GM19240 (cell line): Measurements from ENCODE around the gene C9orf78.

Experiments used
- DNase-seq: peaks from one replicate; pipeline ENCODE4 v3.0.0; 2011; ENCODE audit warnings: low spot score; ENCODE audit not compliant: insufficient read length

C9orf78 gene

DNA sequence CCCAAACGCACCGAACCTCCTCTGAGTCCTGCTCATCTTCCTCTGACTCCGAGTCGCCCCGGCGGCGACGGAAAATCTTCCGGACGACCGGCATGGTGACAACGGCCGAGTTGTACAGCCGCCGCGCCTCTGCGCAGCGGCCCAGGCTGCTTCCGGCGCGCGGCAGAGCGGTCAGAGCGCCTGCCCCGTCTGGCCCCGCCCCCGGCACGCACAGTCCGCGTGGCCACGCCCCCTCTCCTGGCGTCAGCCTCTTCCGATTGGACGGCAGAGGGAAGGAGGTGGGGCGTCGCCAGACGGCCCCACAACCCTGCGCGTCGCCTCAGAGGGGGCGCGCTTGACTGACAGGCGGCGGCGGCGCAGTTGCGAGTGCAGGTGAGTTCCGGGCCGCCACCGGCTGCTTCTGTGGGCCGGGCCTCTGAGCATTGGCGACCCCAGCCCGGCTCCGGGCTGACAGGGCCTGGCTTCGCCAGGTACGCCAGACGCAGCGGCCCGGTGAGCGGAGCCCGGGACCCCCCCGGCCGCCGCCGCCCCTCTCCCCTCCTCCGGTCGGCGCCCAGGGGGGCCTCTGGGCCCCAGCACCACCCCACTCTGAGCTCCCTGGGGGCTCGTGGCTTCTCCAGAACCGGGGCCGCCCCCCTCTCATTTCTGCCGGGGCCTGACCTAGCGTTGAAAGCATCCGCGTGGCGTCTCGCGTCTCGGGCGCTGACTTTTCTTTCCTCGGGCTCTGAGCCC is at the start of gene C9orf78, which contains the start of gene USP20:
C9orf78 (minus strand) TSS at position 148 of the 732 bp plus-strand sequence; CDS start at position 94, 54 bp downstream.
USP20 (plus strand) TSS at position 331 of the 732 bp plus-strand sequence. CDS start 17,098 bp downstream, outside the sequence.
- DNase-seq, result peak; percentile 94

- peak; percentile 93 for DNase-seq
Observed at GRCh38 chr9:129884220-129885017, 49.3 kb upstream of the C9orf78 start.

DNA sequence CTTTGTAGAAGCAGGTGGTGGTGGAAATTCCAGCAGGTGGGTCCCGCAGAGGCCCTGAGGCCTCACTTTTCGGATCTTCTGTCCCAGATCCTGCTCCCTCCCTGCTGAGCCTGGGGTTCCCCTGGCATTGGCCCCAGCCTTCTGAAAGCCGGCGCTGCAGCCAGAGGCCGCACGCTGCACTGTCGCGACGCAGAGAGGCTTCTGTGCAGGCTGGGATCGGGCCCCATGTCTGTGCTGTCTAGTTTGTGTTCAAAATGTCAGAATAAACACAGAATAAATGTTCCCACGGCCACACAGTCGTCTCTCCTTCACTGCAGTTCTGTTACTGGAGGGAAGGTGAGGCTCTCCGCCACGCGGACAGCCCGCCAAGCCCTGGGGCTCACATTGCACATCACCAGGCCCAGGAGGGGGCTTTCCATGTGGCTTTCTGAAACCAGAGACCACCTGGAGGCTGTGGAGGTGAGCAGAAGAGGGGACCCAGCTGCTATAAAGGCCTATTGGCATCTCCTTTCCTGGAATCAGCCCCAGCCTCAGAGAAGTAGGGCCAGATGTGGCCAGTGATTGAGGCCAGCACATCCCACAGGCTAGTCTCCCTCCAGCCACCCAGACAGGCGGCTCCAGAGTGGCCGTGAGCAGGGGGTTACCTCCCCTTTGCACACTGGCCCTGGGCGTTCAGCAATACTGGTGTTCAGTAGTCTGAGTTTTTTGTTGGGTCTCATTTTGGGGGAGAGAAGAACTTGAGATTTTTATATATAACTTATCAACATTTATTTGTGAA is 46.7 kb upstream of the C9orf78 start:
- DNase-seq, result no peak

- no peak for DNase-seq
Observed at GRCh38 chr9:129880654-129881546, 45.8 kb upstream of the C9orf78 start.

- no peak for DNase-seq
Observed at GRCh38 chr9:129879991-129880653, 45.0 kb upstream of the C9orf78 start.

GRCh38 chr9:129879103-129879699 is 44.1 kb upstream of the C9orf78 start:
- DNase-seq, result no peak

GRCh38 chr9:129878291-129878690 is 43.2 kb upstream of the C9orf78 start:
- no peak for DNase-seq

- DNase-seq, result no peak
Observed at GRCh38 chr9:129876815-129877214, 41.7 kb upstream of the C9orf78 start.

GRCh38 chr9:129875687-129876395 is 40.8 kb upstream of the C9orf78 start:
- no peak for DNase-seq

GRCh38 chr9:129875181-129875611 is 40.1 kb upstream of the C9orf78 start:
- DNase-seq, result no peak

- no peak for DNase-seq
Observed at GRCh38 chr9:129874261-129875101, 39.4 kb upstream of the C9orf78 start.

- no peak for DNase-seq
Observed at GRCh38 chr9:129873563-129874190, 38.6 kb upstream of the C9orf78 start.

- no peak for DNase-seq
Observed at GRCh38 chr9:129871046-129871445, 36.0 kb upstream of the C9orf78 start.

- DNase-seq, result no peak
Observed at GRCh38 chr9:129869585-129870501, 34.8 kb upstream of the C9orf78 start.

DNA sequence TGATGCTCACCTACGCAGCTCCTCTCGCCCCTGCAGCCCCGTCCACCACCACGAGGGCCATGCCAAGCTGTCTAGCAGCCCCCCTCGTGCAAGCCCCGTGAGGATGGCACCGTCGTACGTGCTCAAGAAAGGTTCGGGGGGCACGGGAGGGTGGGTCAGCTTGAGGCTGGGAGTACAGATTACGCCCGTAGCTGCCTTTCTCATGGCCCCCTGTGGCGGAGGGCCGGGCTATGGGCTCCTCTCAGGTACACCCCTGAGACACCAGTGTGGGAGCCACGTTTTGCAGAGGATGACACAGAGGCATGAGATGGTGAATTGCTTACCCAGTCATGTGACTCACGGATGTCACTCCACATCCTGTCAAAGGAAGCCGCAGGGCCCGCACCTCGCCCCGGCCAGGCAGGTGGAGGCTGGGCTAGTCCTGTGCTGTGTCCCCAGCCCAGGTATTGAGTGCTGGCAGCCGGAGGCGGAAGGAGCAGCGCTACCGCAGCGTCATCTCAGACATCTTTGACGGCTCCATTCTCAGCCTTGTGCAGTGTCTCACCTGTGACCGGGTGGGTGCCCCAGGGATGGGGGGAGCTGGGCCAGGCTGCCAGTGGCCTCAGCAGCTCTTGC is 33.9 kb upstream of the C9orf78 start:
- no peak for DNase-seq
